Measurements from ENCODE around the gene TMPRSS6. TPM values are rescaled to one million over a fixed set of nuclear protein-coding genes. Genes with fewer than 3 reads are reported as not detected.

Gene TMPRSS6
- total RNA-seq, 1 donor from 2014 or later, result 107 TPM

GRCh38 chr22:37032535-37033460, 76.7 kb downstream of the TMPRSS6 start:
- DNase-seq (ENCODE audit: low spot score) (peak; percentile 95), ATAC-seq (peak; percentile 70)

- peak; percentile 4 for ATAC-seq
- no peak for DNase-seq (ENCODE audit: low spot score)
These were observed 77.4 kb downstream of the TMPRSS6 start for GRCh38 chr22:37032134-37032534.

- no peak for ATAC-seq
- DNase-seq (ENCODE audit: low spot score), result peak; percentile 47
These were observed 78.8 kb downstream of the TMPRSS6 start for GRCh38 chr22:37030560-37031281.

GRCh38 chr22:37028692-37029674, 80.5 kb downstream of the TMPRSS6 start:
- DNase-seq (ENCODE audit: low spot score), result peak; percentile 47
- ATAC-seq, result no peak

- ATAC-seq (no peak), DNase-seq (ENCODE audit: low spot score) (no peak)
These were observed 82.0 kb downstream of the TMPRSS6 start for GRCh38 chr22:37027556-37027955.

- DNase-seq (ENCODE audit: low spot score), result no peak
- no peak for ATAC-seq
These were observed 83.2 kb downstream of the TMPRSS6 start for GRCh38 chr22:37026325-37026724.

- ATAC-seq, result no peak
- DNase-seq (ENCODE audit: low spot score), result no peak
These were observed 83.9 kb downstream of the TMPRSS6 start for GRCh38 chr22:37025500-37026070.

GRCh38 chr22:37024339-37025157, 85.0 kb downstream of the TMPRSS6 start:
- ATAC-seq (peak; percentile 36), DNase-seq (ENCODE audit: low spot score) (peak; percentile 76)

GRCh38 chr22:37023743-37024338, 85.7 kb downstream of the TMPRSS6 start:
- ATAC-seq, result peak; percentile 68
- peak; percentile 97 for DNase-seq (ENCODE audit: low spot score)

GRCh38 chr22:37022483-37023337, 86.8 kb downstream of the TMPRSS6 start:
- peak; percentile 77 for DNase-seq (ENCODE audit: low spot score)
- peak; percentile 38 for ATAC-seq

GRCh38 chr22:37021710-37022482, 87.6 kb downstream of the TMPRSS6 start:
- no peak for ATAC-seq
- no peak for DNase-seq (ENCODE audit: low spot score)

GRCh38 chr22:37021041-37021440, 88.5 kb downstream of the TMPRSS6 start:
- ATAC-seq, result no peak
- no peak for DNase-seq (ENCODE audit: low spot score)

GRCh38 chr22:37020192-37020479, 89.4 kb downstream of the TMPRSS6 start:
- DNase-seq (ENCODE audit: low spot score) (peak; percentile 69), ATAC-seq (peak; percentile 15)

- peak; percentile 57 for ATAC-seq
- peak; percentile 85 for DNase-seq (ENCODE audit: low spot score)
These were observed 90.0 kb downstream of the TMPRSS6 start, which contains the start of the genes MPST and TST for GRCh38 chr22:37019309-37020191. Gene MPST (plus strand): TSS chr22:37019742. CDS start chr22:37019837, 95 bp downstream. Gene TST (minus strand): TSS chr22:37019447. CDS start chr22:37018732, 715 bp downstream.

GRCh38 chr22:37018815-37019308, 90.7 kb downstream of the TMPRSS6 start:
- ATAC-seq (peak; percentile 3), DNase-seq (ENCODE audit: low spot score) (peak; percentile 64)

Measured in left lobe of liver (tissue), 2 donors.